Breast epithelium (tissue), 3 donors: ENCODE results near the gene DRD3.

Experiments
- POLR2A ChIP-seq: fragments of 450-650 bp; IDR thresholded peaks from one replicate; pipeline ENCODE4 v1.6.1; 2016; ENCODE audit warnings: antibody characterized with exemption, mild to moderate bottlenecking, moderate library complexity
- TF ChIP-seq, protein P1 (sequence below), 3 donors: fragments of 450-650 bp; IDR thresholded peaks; one replicate each; pipeline ENCODE4 v1.5.1; 2016 to 2017; ENCODE audit warnings: antibody characterized with exemption in 3 of 3, mild to moderate bottlenecking in 3 of 3, moderate library complexity in 3 of 3

DNA sequence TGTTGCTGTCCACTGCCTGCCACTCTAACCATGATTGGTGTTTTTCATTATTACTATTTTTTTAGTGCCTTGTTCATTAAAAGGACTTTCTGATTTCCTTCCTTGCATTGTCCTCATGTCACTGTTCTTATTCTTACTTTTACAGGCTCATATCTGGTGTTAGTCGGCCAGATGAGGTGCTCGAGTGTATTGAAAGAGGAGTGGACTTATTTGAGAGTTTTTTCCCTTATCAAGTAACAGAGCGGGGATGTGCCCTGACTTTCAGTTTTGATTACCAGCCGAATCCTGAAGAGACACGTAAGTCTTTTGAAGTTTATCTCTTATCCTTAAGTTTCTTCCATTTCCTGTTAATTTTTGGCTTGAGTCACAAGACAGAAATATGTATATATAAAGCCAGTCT is 99.1 kb downstream of the DRD3 start:
- TF ChIP-seq, protein P1, sequence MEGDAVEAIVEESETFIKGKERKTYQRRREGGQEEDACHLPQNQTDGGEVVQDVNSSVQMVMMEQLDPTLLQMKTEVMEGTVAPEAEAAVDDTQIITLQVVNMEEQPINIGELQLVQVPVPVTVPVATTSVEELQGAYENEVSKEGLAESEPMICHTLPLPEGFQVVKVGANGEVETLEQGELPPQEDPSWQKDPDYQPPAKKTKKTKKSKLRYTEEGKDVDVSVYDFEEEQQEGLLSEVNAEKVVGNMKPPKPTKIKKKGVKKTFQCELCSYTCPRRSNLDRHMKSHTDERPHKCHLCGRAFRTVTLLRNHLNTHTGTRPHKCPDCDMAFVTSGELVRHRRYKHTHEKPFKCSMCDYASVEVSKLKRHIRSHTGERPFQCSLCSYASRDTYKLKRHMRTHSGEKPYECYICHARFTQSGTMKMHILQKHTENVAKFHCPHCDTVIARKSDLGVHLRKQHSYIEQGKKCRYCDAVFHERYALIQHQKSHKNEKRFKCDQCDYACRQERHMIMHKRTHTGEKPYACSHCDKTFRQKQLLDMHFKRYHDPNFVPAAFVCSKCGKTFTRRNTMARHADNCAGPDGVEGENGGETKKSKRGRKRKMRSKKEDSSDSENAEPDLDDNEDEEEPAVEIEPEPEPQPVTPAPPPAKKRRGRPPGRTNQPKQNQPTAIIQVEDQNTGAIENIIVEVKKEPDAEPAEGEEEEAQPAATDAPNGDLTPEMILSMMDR (IDR thresholded peaks at IDR 0.05) = no peak
- TF ChIP-seq POLR2A = no peak
